ENCODE data around the gene WDFY4.

WDFY4 gene

GRCh38 chr10:48693206-48693605, 8.5 kb downstream of the WDFY4 start:
- no peak for ATAC-seq
- TF ChIP-seq PATZ1 (CRISPR knock-in tag; IDR thresholded peaks at IDR 0.05; ENCODE audit: borderline replicate concordance): no peak
- TF ChIP-seq TSHZ2 (CRISPR knock-in tag; IDR thresholded peaks at IDR 0.05): no peak
- TF ChIP-seq ZFP3 (CRISPR knock-in tag; IDR thresholded peaks at IDR 0.05): no peak
- no peak for TF ChIP-seq BACH2 (CRISPR knock-in tag; IDR thresholded peaks at IDR 0.05; ENCODE audit: borderline replicate concordance)
- no peak for TF ChIP-seq CREB5 (CRISPR knock-in tag; IDR thresholded peaks at IDR 0.05; ENCODE audit: low read depth)
- no peak for TF ChIP-seq RARB (CRISPR knock-in tag; IDR thresholded peaks at IDR 0.05)
- no peak for TF ChIP-seq TOX (CRISPR knock-in tag; IDR thresholded peaks at IDR 0.05; ENCODE audit: borderline replicate concordance)
- no peak for TF ChIP-seq ZNF8 (CRISPR knock-in tag; IDR thresholded peaks at IDR 0.05)
- TF ChIP-seq ZFP30 (CRISPR knock-in tag; IDR thresholded peaks at IDR 0.05): no peak
- TF ChIP-seq CSDC2 (CRISPR knock-in tag; IDR thresholded peaks at IDR 0.05): no peak
- TF ChIP-seq TCF4 (CRISPR knock-in tag; IDR thresholded peaks at IDR 0.05; ENCODE audit: borderline replicate concordance): no peak

GRCh38 chr10:48694371-48695030, 9.8 kb downstream of the WDFY4 start:
- TF ChIP-seq ZFP3 (CRISPR knock-in tag; IDR thresholded peaks at IDR 0.05) (no peak), OSR1 (CRISPR knock-in tag; IDR thresholded peaks at IDR 0.05) (no peak), RARB (CRISPR knock-in tag; IDR thresholded peaks at IDR 0.05) (no peak), GLIS3 (CRISPR knock-in tag; IDR thresholded peaks at IDR 0.05) (no peak), SNAI2 (CRISPR knock-in tag; IDR thresholded peaks at IDR 0.05) (no peak), ZNF565 (CRISPR knock-in tag; conservative IDR thresholded peaks at IDR 0.05; ENCODE audit: low read depth) (no peak), PATZ1 (CRISPR knock-in tag; IDR thresholded peaks at IDR 0.05; ENCODE audit: borderline replicate concordance) (no peak), BACH2 (CRISPR knock-in tag; IDR thresholded peaks at IDR 0.05; ENCODE audit: borderline replicate concordance) (no peak), PPARA (CRISPR knock-in tag; IDR thresholded peaks at IDR 0.05; ENCODE audit: borderline replicate concordance) (no peak), ESRRG (CRISPR knock-in tag; IDR thresholded peaks at IDR 0.05) (no peak), TCF4 (CRISPR knock-in tag; IDR thresholded peaks at IDR 0.05; ENCODE audit: borderline replicate concordance) (no peak), ZC3H10 (CRISPR knock-in tag; IDR thresholded peaks at IDR 0.05) (no peak), CSDC2 (CRISPR knock-in tag; IDR thresholded peaks at IDR 0.05) (no peak)
- ATAC-seq: no peak

- ATAC-seq: no peak
- TF ChIP-seq CSRNP3 (CRISPR knock-in tag; IDR thresholded peaks at IDR 0.05) (no peak), POU6F1 (CRISPR knock-in tag; IDR thresholded peaks at IDR 0.05; ENCODE audit: borderline replicate concordance, low read depth) (no peak), SNAI2 (CRISPR knock-in tag; IDR thresholded peaks at IDR 0.05) (no peak), ZNF565 (CRISPR knock-in tag; conservative IDR thresholded peaks at IDR 0.05; ENCODE audit: low read depth) (no peak), RARB (CRISPR knock-in tag; IDR thresholded peaks at IDR 0.05) (no peak), CSDC2 (CRISPR knock-in tag; IDR thresholded peaks at IDR 0.05) (no peak), PPARA (CRISPR knock-in tag; IDR thresholded peaks at IDR 0.05; ENCODE audit: borderline replicate concordance) (no peak), ZFP30 (CRISPR knock-in tag; IDR thresholded peaks at IDR 0.05) (no peak), TSHZ2 (CRISPR knock-in tag; IDR thresholded peaks at IDR 0.05) (no peak)
Observed at GRCh38 chr10:48695636-48696534, 11.2 kb downstream of the WDFY4 start.
